NCI-H446 treated with DMSO at 0.1 percent for 48 hours (cell line): Measurements from ENCODE around the gene ANKRD33B.

Experiments used
- DNase-seq: peaks from one replicate; lab custom pipeline; 2025; lab: John Stamatoyannopoulos, UW

The ANKRD33B gene

DNA sequence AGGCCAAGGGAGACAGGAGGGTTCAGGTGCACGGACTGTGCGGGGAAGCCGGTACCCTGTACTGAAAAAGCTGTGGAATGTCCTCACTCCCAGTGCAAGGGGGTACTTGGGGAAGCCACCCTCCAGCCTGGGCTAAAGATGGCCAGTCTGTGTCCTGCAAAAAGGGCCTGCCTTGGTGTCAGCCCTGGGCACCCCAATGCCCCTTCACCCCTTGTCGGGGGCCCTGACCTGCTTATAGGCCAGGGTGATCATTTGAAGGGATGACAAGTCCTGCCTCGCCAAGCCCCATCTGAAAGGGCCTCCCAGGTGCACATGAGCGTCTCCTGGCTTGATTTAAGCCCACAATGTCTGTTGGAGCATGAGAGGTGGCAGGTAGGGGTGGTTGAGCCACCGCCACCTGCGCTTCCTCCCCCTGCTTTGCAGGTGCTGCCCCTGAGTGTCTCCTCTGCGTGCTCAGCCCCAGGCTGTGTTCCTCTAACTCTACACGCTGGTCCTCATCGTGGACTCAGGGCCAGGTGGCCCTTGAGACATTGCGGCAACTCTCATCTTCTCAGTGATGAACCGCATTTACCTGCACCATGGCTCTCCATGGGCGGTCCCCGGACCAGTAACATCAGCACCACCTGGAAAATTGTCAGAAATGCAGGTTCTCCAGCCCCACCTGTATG lies 97.0 kb downstream of the ANKRD33B start:
- no peak for DNase-seq

DNA sequence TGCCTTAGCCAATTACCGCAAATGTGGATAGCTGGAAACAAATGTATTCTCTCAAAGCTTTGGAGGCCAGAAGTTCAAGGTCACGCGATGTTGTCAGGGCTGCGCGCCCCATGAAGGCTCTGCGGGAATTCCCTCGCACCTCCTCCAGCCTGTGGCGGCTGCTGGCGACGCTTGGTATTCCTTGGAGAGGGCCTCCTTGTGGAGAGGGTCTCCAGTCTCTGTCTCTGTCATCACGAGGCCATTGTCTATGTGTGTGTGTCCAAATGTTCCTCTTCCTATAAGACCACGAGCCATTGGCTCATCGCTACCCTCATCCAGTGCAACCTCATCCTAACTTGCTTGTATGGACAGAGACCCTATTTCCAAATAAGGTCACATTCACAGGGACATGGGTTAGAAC lies 97.5 kb downstream of the ANKRD33B start:
- no peak for DNase-seq

DNA sequence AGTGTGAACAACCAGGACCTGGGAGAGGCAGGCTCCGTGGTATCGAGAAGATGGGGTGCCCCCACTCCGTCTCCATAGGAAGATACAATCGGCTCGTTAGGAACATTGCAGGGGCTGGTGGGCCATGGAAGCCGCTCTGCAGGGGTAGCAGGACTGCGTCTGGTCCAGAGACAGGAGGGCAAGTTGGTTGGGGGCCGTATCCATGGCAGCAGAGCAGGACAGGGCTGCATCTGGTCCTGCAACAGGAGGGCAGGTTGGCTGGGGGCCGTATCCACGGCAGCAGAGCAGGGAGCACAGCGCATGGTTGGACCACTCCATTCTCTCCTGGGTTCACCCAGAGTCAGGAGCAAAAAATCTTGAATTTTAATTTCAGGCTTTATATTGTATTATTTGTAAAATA lies 98.2 kb downstream of the ANKRD33B start:
- no peak for DNase-seq

GRCh38 chr5:10662661-10663488 lies 99.0 kb downstream of the ANKRD33B start:
- DNase-seq = no peak

DNA sequence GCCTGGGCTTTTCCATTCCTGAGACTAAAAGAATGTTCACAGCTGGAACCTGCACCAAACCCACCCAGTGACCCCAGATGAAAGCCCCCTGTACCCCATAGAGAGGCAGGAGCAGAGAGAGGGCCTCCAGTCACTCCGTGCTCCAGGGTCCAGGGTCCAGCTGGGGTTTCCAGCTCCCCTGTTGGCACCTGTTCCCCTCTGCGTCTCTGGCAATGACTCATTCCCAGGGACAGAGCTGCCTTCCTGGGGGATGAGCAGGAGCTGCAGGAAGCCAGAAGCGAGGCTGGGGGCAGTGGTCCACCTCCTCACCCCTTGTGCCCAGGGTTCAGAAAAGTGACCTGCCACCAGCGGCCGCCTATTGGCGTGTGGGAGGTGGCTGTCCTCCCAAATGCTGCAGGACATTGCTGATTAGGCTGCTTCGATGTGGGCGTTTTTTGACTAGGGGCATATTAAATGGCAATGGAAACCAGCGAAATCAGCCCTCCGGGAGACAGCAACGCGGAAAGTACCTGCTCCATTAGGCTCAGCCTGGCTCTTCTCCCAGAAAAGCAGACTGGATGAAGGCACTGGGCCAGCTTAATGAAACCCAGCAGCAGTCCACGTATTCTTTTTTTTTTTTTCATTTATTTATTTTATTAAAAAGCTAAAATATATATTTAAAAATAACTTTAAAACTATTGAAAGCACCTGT lies 99.8 kb downstream of the ANKRD33B start:
- peak; percentile 91 for DNase-seq

DNA sequence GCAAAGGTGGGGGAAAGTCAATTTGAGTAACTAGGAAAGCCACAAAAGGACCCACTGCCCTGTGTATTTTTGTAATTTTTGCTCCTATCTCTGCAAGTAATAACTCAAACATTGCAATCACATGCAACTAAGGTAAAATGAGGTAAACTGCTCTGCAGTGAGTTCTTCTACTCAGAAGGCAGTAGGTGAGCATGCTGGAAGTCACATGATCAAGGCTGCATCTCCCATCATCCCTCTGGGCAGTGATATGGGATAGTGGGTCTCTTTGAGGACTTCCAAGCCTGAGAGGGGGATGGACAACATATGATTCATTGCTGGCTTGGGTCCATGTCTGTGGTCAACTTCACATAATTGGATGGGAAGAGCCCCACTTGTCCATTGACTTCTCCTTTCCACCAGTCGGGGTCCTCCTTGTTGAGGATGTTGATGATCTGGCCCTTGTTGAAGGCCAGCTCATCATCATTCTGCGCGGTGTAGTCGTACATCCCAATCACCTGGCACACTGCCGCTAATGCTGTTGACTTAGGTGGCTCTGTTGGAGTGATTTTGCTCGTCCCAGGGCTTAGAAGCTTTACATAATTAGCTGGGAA lies 100.4 kb downstream of the ANKRD33B start:
- peak; percentile 73 for DNase-seq

GRCh38 chr5:10665799-10666198 lies 101.9 kb downstream of the ANKRD33B start:
- no peak for DNase-seq

GRCh38 chr5:10666531-10667299 lies 102.8 kb downstream of the ANKRD33B start:
- no peak for DNase-seq

DNA sequence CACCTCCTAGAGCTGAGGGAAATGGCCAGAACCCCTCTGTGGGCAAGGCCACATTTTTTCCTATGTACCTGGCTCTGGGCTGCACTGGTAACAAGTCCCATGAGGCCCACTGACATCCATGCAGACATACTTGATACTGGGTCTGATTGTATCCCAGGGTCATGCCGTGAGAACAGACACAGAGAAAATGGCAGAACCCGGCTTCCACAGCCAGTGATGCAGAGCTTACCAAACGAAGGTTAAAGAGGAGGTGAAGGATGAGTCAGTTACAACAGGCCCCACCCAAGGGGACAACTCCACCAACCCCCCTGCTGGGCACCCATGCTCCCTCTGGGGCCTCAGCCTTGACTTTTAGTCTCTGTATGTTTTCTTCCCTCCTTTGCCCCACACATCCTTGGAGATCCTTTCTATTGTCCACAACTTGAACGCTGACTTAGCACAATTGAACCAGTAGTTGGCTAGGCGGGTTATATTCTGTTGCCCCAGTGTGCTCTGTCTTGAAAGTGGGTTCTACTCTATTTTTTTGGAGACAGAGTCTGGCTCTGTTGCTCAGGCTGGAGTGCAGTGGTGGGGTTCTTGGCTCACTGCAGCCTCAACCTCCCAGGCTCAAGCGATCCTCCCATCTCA lies 103.7 kb downstream of the ANKRD33B start:
- DNase-seq = no peak

DNA sequence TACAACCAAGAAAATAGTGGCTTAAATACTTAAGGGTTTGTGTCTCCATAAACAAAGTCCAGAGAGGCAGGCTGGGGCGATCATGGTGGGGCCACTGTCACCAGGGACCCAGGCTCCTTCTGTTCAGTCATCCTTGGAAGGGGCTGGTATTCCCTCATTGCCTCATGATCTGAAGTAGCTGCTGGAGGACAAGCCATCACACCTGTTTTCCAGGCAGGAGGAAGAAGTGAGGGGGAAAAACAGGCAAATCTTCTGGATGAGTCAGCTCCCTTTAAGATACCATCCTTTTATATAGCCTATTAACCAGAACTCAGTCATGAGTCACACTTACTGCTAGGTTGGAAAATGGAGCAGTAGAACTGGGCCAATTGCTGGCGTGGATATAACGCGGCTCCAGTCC lies 104.8 kb downstream of the ANKRD33B start:
- DNase-seq = no peak

- DNase-seq = no peak
Measured at GRCh38 chr5:10669983-10670382, 106.1 kb downstream of the ANKRD33B start.

DNA sequence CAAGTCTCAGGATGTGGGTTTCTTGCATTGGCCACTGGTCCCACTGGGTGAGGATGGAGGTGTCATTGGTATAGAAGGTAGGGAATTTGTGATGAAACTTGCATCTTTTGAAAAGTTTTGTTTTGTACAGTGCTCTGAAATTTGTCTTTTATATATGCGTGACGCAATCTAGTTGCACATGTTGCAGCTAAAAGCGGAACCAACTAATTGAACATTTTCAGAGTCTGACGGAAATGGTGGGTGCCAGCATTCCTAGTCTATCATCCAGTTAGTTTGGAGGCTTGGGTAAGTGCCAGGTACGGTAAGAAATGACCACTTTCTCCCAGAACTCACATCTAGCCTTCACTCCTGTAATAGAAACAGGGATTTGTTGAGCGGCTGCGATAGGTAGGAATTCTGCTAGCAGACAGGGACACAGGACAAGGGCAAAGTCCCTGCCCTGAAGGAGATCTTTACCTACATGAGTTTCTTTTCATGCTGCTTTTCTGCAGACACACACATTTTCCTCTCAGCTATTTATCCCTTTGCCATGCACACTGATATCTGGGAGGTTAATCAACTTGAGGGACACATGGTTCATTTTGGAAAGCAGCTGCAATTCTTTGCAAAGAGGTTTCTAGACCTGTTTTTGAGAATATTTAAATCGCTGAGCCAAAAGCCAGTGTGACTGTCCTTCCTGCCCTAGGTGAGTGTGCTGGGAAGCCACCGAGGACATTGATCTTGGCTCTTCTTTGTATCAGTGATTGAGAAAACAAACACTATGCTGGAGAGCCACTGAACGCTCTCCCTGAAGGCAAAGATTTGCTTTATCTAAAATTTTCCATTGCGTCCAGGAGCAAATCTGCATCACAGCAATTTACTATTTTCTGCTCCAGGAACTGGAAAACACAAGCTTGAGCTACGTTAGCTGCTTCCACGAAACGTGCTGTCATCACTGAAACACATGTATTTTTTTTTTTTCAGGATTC lies 107.5 kb downstream of the ANKRD33B start:
- no peak for DNase-seq

DNA sequence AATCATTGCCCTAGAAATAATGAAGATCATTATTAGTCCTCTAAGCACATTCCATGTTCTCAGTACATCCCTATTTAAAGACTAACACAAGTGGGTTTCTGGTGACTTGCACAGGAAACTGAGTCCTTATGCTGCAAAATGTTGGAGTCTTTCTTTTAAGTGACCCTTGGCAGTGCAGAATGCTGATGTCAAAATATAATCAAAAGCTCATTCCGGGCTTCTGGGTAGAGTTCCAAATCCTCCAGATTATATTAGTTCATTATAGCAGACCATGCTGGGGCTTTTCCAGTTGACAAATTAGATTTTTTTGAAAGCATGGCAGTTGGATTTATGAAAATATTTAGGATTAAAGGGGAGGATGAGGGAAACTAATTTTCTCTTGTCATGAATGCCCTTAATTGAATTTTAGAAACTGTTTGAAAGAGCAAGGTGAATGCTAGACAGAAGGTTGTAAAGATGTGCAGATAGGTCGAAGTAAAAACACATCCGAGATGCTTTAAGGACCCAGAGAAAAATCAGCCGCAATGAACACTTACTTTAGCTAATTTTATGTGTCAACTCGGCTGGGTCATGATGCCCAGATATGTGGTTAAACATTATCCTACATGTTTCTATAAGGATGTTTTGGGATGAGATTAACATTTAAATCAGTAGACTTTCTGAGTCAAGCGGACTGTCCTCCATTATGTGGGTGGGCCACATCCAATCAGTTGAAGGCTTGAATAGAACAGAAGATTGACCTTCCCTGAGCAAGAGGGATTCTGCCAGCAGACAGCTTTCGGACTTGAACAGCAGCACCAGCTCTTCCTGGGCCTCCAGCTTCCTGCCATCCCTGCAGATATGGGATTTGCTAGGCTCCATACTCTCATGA lies 108.5 kb downstream of the ANKRD33B start:
- no peak for DNase-seq

DNA sequence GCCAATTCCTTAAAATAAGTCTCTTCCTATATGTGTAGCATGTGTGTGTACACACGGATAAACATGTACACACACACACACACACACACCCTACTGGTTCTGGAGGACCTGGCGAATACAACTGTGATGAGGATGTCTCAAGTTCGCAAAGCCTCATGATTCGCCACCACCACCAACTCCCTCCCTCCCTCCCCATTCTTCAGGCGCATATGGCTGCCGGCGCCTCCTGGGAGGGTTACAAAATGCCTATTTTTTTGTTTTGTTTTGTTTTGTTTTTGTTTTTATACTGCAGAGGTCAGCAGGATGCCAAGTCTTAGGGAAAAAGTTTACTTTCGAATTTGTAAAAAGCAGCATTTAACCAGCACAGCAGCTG lies 109.1 kb downstream of the ANKRD33B start:
- DNase-seq = no peak

DNA sequence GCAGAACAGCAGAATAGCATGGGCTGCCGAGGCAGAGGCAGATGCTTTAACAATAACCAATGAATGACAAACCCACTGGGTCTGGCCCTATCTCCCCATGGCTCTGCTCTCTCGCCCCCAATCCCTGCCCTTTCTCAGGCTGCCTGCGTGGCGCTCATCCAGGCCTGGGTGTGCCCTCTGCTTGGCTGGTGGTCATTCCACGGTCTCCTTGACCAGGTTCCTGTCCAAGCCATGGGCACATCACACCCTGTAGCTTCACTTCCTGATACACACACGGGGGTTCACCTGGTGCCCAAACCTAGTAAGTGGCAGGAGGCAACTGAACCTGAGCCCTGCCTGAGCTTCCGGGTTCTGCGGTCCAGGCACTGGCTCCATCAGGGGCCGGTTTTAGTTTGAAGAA lies 109.5 kb downstream of the ANKRD33B start:
- DNase-seq = no peak

DNA sequence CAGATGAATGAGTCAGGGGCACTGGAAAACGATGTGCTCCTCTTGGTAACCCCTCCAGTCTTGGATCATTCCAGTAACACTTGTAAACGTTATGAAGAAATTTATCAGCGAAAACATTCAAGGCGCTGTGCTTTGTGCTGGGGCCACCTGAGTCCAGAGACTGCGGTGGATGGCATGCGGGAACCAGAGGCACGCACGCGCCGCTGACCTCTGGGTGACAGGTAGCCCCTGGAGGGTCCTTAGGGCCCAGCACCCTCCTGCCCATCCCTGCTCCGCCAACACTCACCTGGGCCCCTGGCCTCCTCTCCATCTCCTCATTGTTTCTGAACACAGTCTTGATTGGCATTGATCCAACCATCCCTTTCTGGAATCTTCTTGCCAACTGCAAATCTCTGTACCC lies 110.2 kb downstream of the ANKRD33B start:
- DNase-seq = no peak

DNA sequence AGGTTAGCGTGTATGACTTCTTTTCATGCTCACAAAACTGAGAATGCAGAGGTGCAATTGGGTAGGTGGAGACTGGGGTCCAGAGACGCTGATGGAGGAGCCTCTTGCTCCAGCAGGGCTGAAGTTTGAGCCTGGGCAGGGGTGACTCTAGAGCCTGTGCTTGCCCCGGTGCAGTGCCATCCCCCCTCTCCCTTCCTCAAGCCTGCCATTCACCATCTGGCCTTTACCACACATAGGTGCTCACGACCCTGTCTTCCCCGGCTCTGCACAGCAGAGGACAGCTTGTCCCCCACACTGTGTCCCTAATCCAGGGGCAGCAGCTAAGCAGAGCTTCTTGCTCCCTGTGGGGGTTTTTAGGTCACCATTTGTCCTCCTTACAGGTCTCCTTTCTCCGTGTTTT lies 110.7 kb downstream of the ANKRD33B start:
- DNase-seq = no peak

- DNase-seq = no peak
Measured at GRCh38 chr5:10675177-10675700, 111.4 kb downstream of the ANKRD33B start.

GRCh38 chr5:10676224-10676623 lies 112.4 kb downstream of the ANKRD33B start:
- no peak for DNase-seq
